WTC11 (cell line): Measurements from ENCODE around the gene MRPL2. TPM values are rescaled to one million over a fixed set of nuclear protein-coding genes. Genes with fewer than 3 reads are reported as not detected.

Source experiments
- ATAC-seq: fragments of 200-7000 bp; cut with Tn5 transposase; 2 replicates; pipeline ENCODE4 v1.10.0; 2021; ENCODE audit warnings: mild to moderate bottlenecking, moderate library complexity
- CTCF ChIA-PET: fragments of 300-600 bp; sonication (Branson Sonifier 250); formaldehyde crosslinking; loops from one replicate; lab custom pipeline; 2021; ENCODE audit warnings: antibody characterized with exemption; lab: Charles Lee
- POLR2A ChIA-PET: fragments of 350-600 bp; sonication (Branson Sonifier 250); formaldehyde crosslinking; loops from one replicate; lab custom pipeline; 2021; ENCODE audit warnings: antibody characterized with exemption; lab: Charles Lee
- DNase-seq: peaks from one replicate; pipeline ENCODE4 v3.0.0; 2021; ENCODE audit warnings: low spot score
- H3K27ac Mint-ChIP-seq: 2 replicates; pipeline ENCODE4 v1.8.0; 2021; ENCODE audit warnings: mixed read lengths
- H3K27me3 Mint-ChIP-seq: 2 replicates; pipeline ENCODE4 v1.8.0; 2021; ENCODE audit warnings: low read depth, mild to moderate bottlenecking, moderate library complexity, mixed read lengths
- H3K36me3 Mint-ChIP-seq: 2 replicates; pipeline ENCODE4 v1.8.0; 2021; ENCODE audit warnings: mixed read lengths
- H3K4me1 Mint-ChIP-seq: 2 replicates; pipeline ENCODE4 v1.8.0; 2022; ENCODE audit warnings: mixed read lengths
- H3K4me3 Mint-ChIP-seq: 2 replicates; pipeline ENCODE4 v1.8.0; 2021; ENCODE audit warnings: mild to moderate bottlenecking, moderate library complexity, mixed read lengths
- H3K9me3 Mint-ChIP-seq: 2 replicates; pipeline ENCODE4 v1.8.0; 2021; ENCODE audit warnings: mixed read lengths
- CREB1 ChIP-seq: sonication (generic); formaldehyde crosslinking; IDR thresholded peaks from 2 replicates; pipeline ENCODE4 v1.8.0; 2023; ENCODE audit warnings: mild to moderate bottlenecking, missing genetic modification reagents
- ELF4 ChIP-seq: sonication (generic); formaldehyde crosslinking; IDR thresholded peaks from 2 replicates; pipeline ENCODE4 v1.8.1; 2022; ENCODE audit warnings: low read depth, mild to moderate bottlenecking, moderate library complexity, missing genetic modification reagents
- FOXJ3 ChIP-seq: sonication (generic); formaldehyde crosslinking; IDR thresholded peaks from 2 replicates; pipeline ENCODE4 v1.9.0; 2021; ENCODE audit warnings: missing genetic modification reagents, mild to moderate bottlenecking, borderline replicate concordance
- FOXK1 ChIP-seq: sonication (generic); formaldehyde crosslinking; IDR thresholded peaks from 2 replicates; pipeline ENCODE4 v1.8.0; 2022; ENCODE audit warnings: mild to moderate bottlenecking, moderate library complexity, missing genetic modification reagents
- GRHL2 ChIP-seq: fragments of 250-450 bp; sonication (Bioruptor Pico); IDR thresholded peaks from 2 replicates; pipeline ENCODE4 v1.8.0; 2022; ENCODE audit warnings: mild to moderate bottlenecking, moderate library complexity; ENCODE audit not compliant: insufficient replicate concordance, severe bottlenecking
- IRF2 ChIP-seq: sonication (generic); formaldehyde crosslinking; IDR thresholded peaks from 2 replicates; pipeline ENCODE4 v1.8.0; 2022; ENCODE audit warnings: low read depth, missing genetic modification reagents, borderline replicate concordance
- JUN ChIP-seq: sonication (generic); formaldehyde crosslinking; IDR thresholded peaks from 2 replicates; pipeline ENCODE4 v1.8.0; 2023; ENCODE audit warnings: mild to moderate bottlenecking, missing genetic modification reagents
- KAT7 ChIP-seq: sonication (generic); formaldehyde crosslinking; IDR thresholded peaks from 2 replicates; pipeline ENCODE4 v1.8.1; 2023; ENCODE audit warnings: missing genetic modification reagents, mild to moderate bottlenecking, borderline replicate concordance
- MXD4 ChIP-seq: fragments of 250-450 bp; sonication (Bioruptor Pico); IDR thresholded peaks from 2 replicates; pipeline ENCODE4 v1.8.0; 2021; ENCODE audit warnings: mild to moderate bottlenecking, moderate library complexity, borderline replicate concordance
- NR2C2 ChIP-seq: sonication (generic); formaldehyde crosslinking; IDR thresholded peaks from 2 replicates; pipeline ENCODE4 v1.8.0; 2022; ENCODE audit warnings: mild to moderate bottlenecking, missing genetic modification reagents
- SMAD4 ChIP-seq: sonication (generic); formaldehyde crosslinking; IDR thresholded peaks from 2 replicates; pipeline ENCODE4 v1.8.0; 2022; ENCODE audit warnings: mild to moderate bottlenecking, missing genetic modification reagents
- TCF7 ChIP-seq: sonication (generic); formaldehyde crosslinking; IDR thresholded peaks from 2 replicates; pipeline ENCODE4 v1.8.0; 2022; ENCODE audit warnings: mild to moderate bottlenecking, low read depth, missing genetic modification reagents, moderate library complexity
- TEAD4 ChIP-seq: sonication (generic); formaldehyde crosslinking; IDR thresholded peaks from 2 replicates; pipeline ENCODE4 v1.8.0; 2022; ENCODE audit warnings: mild to moderate bottlenecking, missing genetic modification reagents
- ZBTB21 ChIP-seq: sonication (generic); formaldehyde crosslinking; IDR thresholded peaks from 2 replicates; pipeline ENCODE4 v1.8.1; 2023; ENCODE audit warnings: mild to moderate bottlenecking, missing genetic modification reagents, borderline replicate concordance
- ZNF396 ChIP-seq: fragments of 250-450 bp; sonication (Bioruptor Pico); IDR thresholded peaks from 2 replicates; pipeline ENCODE4 v1.8.0; 2021; ENCODE audit warnings: mild to moderate bottlenecking, moderate library complexity, borderline replicate concordance
- total RNA-seq: library from RNA; stranded (reverse); gene quantifications from 3 replicates; pipeline ENCODE4 v1.2.3, GENCODE V29; 2021
- TF ChIP-seq, protein P1 (sequence below): sonication (generic); formaldehyde crosslinking; IDR thresholded peaks from 2 replicates; pipeline ENCODE4 v1.8.0; 2022; ENCODE audit warnings: mild to moderate bottlenecking, missing genetic modification reagents
- TF ChIP-seq, protein P2 (sequence below): sonication (generic); formaldehyde crosslinking; IDR thresholded peaks from 2 replicates; pipeline ENCODE4 v1.8.0; 2023; ENCODE audit warnings: missing genetic modification reagents, mild to moderate bottlenecking, borderline replicate concordance
- TF ChIP-seq, protein P3 (sequence below): fragments of 250-450 bp; sonication (Bioruptor Pico); IDR thresholded peaks from 2 replicates; pipeline ENCODE4 v1.9.0; 2021; ENCODE audit warnings: moderate library complexity, mild to moderate bottlenecking, inconsistent platforms, borderline replicate concordance
- TF ChIP-seq, protein P4 (sequence below): sonication (generic); formaldehyde crosslinking; IDR thresholded peaks from 2 replicates; pipeline ENCODE4 v1.8.1; 2022; ENCODE audit warnings: low read depth, missing genetic modification reagents, borderline replicate concordance
- TF ChIP-seq, protein P5 (sequence below): sonication (generic); formaldehyde crosslinking; IDR thresholded peaks from 2 replicates; pipeline ENCODE4 v1.8.1; 2023; ENCODE audit warnings: mild to moderate bottlenecking, missing genetic modification reagents, borderline replicate concordance

MRPL2 gene
- total RNA-seq, 1 experiment from 2014 or later: 131 TPM

DNA sequence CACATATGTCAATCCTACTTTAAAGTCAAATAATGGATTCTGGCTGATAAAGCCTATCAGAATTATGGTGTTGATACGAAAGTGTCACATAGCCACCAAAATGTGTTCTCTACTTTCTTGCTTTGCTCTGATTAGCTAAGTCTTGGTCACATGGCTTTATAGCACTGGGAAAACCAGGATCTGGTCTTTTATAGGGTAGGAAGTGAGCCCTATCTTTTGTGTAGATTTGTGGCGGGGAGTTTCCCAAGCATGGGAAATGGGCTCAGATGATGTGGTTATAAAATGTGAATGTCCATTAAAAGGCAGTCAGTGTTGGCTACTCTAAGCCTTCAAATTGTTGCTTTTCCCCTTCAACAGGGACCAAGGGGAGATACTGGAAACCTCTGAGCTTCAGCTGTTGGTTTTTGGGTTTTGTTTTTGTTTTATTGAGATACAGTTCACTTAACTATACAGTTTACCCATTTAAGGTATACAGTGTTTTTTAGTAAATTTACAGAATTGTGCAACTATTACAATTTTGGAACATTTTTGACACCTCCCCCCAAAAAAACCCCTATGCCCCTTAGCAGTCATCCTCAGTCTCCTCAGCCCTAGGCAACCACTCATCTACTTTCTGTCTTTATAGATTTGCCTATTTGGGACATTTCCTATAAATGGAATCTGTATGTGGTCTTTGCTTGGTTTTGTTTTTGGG lies 25.6 kb downstream of the MRPL2 start:
- Mint-ChIP-seq H3K27ac (no peak overlapping the region), H3K36me3 (peaks cover 57% of the 10 kb centered on the region), H3K4me1 (no peaks in the 10 kb centered on the region), H3K9me3 (no peaks in the 10 kb centered on the region), H3K27me3 (no peaks in the 10 kb centered on the region), H3K4me3 (no peak overlapping the region)
- no peak for TF ChIP-seq SMAD4 (CRISPR knock-in tag)
- no peak for TF ChIP-seq ZBTB21
- no peak for TF ChIP-seq TCF7 (CRISPR knock-in tag)
- POLR2A ChIA-PET: interaction anchor here (1.1 to 1.9 kb wide), 2 partner anchors 20 to 34 kb away, joined by 4 to 7 read pairs; partner anchors contain the start of gene CUL7
- ATAC-seq (no peak), DNase-seq (no peak)
- CTCF ChIA-PET: interaction anchor here (1.2 to 2.5 kb wide), 5 partner anchors 12 to 110 kb away, joined by 3 to 10 read pairs (median 3); partner anchors contain the start of genes CUL7 and RRP36

DNA sequence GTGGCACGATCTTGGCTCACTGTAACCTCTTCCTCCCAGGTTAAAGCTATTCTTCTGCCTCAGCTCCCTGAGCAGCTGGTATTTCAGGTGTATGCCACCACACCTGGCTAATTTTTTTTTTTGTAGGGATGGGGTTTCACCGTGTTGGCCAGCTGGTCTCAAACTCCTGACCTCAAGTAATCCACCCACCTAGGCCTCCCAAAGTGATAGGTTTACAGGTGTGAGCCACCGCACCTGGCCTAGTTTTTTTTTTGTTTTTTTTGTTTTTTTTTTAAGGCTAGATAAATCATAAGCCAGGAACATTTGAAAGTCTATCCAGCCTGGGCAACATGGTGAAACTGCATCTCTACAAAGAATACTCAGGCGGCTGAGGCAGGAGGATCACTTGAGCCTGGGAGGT lies 26.9 kb downstream of the MRPL2 start:
- TF ChIP-seq JUN (CRISPR knock-in tag) (no peak), KAT7 (no peak), CREB1 (CRISPR knock-in tag) (no peak), IRF2 (CRISPR knock-in tag) (no peak), ELF4 (CRISPR knock-in tag) (no peak), ZNF396 (no peak), GRHL2 (CRISPR knock-in tag) (no peak), FOXK1 (CRISPR knock-in tag) (no peak), TEAD4 (CRISPR knock-in tag) (no peak), MXD4 (CRISPR knock-in tag) (no peak), FOXJ3 (CRISPR knock-in tag) (no peak), NR2C2 (CRISPR knock-in tag) (no peak)
- TF ChIP-seq, protein P1, sequence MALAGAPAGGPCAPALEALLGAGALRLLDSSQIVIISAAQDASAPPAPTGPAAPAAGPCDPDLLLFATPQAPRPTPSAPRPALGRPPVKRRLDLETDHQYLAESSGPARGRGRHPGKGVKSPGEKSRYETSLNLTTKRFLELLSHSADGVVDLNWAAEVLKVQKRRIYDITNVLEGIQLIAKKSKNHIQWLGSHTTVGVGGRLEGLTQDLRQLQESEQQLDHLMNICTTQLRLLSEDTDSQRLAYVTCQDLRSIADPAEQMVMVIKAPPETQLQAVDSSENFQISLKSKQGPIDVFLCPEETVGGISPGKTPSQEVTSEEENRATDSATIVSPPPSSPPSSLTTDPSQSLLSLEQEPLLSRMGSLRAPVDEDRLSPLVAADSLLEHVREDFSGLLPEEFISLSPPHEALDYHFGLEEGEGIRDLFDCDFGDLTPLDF (CRISPR knock-in tag): no peak
- TF ChIP-seq, protein P2, sequence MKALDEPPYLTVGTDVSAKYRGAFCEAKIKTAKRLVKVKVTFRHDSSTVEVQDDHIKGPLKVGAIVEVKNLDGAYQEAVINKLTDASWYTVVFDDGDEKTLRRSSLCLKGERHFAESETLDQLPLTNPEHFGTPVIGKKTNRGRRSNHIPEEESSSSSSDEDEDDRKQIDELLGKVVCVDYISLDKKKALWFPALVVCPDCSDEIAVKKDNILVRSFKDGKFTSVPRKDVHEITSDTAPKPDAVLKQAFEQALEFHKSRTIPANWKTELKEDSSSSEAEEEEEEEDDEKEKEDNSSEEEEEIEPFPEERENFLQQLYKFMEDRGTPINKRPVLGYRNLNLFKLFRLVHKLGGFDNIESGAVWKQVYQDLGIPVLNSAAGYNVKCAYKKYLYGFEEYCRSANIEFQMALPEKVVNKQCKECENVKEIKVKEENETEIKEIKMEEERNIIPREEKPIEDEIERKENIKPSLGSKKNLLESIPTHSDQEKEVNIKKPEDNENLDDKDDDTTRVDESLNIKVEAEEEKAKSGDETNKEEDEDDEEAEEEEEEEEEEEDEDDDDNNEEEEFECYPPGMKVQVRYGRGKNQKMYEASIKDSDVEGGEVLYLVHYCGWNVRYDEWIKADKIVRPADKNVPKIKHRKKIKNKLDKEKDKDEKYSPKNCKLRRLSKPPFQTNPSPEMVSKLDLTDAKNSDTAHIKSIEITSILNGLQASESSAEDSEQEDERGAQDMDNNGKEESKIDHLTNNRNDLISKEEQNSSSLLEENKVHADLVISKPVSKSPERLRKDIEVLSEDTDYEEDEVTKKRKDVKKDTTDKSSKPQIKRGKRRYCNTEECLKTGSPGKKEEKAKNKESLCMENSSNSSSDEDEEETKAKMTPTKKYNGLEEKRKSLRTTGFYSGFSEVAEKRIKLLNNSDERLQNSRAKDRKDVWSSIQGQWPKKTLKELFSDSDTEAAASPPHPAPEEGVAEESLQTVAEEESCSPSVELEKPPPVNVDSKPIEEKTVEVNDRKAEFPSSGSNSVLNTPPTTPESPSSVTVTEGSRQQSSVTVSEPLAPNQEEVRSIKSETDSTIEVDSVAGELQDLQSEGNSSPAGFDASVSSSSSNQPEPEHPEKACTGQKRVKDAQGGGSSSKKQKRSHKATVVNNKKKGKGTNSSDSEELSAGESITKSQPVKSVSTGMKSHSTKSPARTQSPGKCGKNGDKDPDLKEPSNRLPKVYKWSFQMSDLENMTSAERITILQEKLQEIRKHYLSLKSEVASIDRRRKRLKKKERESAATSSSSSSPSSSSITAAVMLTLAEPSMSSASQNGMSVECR (CRISPR knock-in tag): no peak
- TF ChIP-seq, protein P3, sequence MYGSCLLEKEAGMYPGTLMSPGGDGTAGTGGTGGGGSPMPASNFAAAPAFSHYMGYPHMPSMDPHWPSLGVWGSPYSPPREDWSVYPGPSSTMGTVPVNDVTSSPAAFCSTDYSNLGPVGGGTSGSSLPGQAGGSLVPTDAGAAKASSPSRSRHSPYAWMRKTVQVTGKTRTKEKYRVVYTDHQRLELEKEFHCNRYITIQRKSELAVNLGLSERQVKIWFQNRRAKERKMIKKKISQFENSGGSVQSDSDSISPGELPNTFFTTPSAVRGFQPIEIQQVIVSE (CRISPR knock-in tag): no peak
- TF ChIP-seq, protein P4, sequence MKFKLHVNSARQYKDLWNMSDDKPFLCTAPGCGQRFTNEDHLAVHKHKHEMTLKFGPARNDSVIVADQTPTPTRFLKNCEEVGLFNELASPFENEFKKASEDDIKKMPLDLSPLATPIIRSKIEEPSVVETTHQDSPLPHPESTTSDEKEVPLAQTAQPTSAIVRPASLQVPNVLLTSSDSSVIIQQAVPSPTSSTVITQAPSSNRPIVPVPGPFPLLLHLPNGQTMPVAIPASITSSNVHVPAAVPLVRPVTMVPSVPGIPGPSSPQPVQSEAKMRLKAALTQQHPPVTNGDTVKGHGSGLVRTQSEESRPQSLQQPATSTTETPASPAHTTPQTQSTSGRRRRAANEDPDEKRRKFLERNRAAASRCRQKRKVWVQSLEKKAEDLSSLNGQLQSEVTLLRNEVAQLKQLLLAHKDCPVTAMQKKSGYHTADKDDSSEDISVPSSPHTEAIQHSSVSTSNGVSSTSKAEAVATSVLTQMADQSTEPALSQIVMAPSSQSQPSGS (CRISPR knock-in tag): no peak
- TF ChIP-seq, protein P5, sequence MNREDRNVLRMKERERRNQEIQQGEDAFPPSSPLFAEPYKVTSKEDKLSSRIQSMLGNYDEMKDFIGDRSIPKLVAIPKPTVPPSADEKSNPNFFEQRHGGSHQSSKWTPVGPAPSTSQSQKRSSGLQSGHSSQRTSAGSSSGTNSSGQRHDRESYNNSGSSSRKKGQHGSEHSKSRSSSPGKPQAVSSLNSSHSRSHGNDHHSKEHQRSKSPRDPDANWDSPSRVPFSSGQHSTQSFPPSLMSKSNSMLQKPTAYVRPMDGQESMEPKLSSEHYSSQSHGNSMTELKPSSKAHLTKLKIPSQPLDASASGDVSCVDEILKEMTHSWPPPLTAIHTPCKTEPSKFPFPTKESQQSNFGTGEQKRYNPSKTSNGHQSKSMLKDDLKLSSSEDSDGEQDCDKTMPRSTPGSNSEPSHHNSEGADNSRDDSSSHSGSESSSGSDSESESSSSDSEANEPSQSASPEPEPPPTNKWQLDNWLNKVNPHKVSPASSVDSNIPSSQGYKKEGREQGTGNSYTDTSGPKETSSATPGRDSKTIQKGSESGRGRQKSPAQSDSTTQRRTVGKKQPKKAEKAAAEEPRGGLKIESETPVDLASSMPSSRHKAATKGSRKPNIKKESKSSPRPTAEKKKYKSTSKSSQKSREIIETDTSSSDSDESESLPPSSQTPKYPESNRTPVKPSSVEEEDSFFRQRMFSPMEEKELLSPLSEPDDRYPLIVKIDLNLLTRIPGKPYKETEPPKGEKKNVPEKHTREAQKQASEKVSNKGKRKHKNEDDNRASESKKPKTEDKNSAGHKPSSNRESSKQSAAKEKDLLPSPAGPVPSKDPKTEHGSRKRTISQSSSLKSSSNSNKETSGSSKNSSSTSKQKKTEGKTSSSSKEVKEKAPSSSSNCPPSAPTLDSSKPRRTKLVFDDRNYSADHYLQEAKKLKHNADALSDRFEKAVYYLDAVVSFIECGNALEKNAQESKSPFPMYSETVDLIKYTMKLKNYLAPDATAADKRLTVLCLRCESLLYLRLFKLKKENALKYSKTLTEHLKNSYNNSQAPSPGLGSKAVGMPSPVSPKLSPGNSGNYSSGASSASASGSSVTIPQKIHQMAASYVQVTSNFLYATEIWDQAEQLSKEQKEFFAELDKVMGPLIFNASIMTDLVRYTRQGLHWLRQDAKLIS: no peak
- no peaks in the 10 kb centered on the region for H3K27me3 Mint-ChIP-seq
- no peak overlapping the region for H3K27ac Mint-ChIP-seq
- ChIA-PET CTCF (interaction anchor here (1.3 kb wide), 1 partner anchor 98 kb away, joined by 3 read pairs; no protein-coding TSS in a partner anchor), POLR2A (interaction anchor here (1.9 kb wide), 1 partner anchor 21 kb away, joined by 7 read pairs; the partner anchor contains the start of gene CUL7)
- peaks cover 60% of the 10 kb centered on the region for H3K36me3 Mint-ChIP-seq
- H3K9me3 Mint-ChIP-seq: no peaks in the 10 kb centered on the region
- H3K4me1 Mint-ChIP-seq: no peaks in the 10 kb centered on the region
- ATAC-seq (no peak), DNase-seq (no peak)
- no peak overlapping the region for H3K4me3 Mint-ChIP-seq
